22Rv1 (cell line): ENCODE results near the gene UNK.

Source experiments
- H3K27ac ChIP-seq: fragments of 450-650 bp; 2 replicates; pipeline ENCODE4 v1.5.1; 2017
- CTCF ChIP-seq: fragments of 450-650 bp; IDR thresholded peaks from 2 replicates; pipeline ENCODE4 v1.5.1; 2017; ENCODE audit warnings: mild to moderate bottlenecking
- ZFX ChIP-seq: fragments of 450-650 bp; IDR thresholded peaks from 2 replicates; pipeline ENCODE4 v1.6.1; 2017; ENCODE audit warnings: antibody characterized with exemption, borderline replicate concordance

Gene UNK

GRCh38 chr17:75824666-75825065, 40.1 kb downstream of the UNK start:
- no peak overlapping the region for H3K27ac ChIP-seq
- no peak for TF ChIP-seq ZFX
- TF ChIP-seq CTCF: no peak

- TF ChIP-seq ZFX (no peak), CTCF (no peak)
- H3K27ac ChIP-seq: no peak overlapping the region
Observed at GRCh38 chr17:75825149-75825552, 40.5 kb downstream of the UNK start.

- TF ChIP-seq ZFX (no peak), CTCF (no peak)
Observed at GRCh38 chr17:75825748-75826370, 41.3 kb downstream of the UNK start.

GRCh38 chr17:75826561-75827307, 42.1 kb downstream of the UNK start:
- no peak for TF ChIP-seq ZFX
- peak overlapping the region; percentile 57 for H3K27ac ChIP-seq

More at GRCh38 chr17:75825748-75826370, 41.3 kb downstream of the UNK start:
- no peak overlapping the region for H3K27ac ChIP-seq

- TF ChIP-seq CTCF (peak; percentile 95), ZFX (no peak)
- H3K27ac ChIP-seq: peak overlapping the region; percentile 57
Observed at GRCh38 chr17:75827308-75828075, 42.9 kb downstream of the UNK start.

GRCh38 chr17:75828076-75828400, 43.4 kb downstream of the UNK start:
- H3K27ac ChIP-seq: peak overlapping the region; percentile 57
- TF ChIP-seq ZFX (no peak), CTCF (no peak)

GRCh38 chr17:75828741-75829140, 44.1 kb downstream of the UNK start:
- H3K27ac ChIP-seq: no peak overlapping the region; the same call in 1 of the 2 replicates
- no peak for TF ChIP-seq CTCF
- TF ChIP-seq ZFX: no peak
